Muscle layer of duodenum (tissue), 2 donors: ENCODE measurements around the gene HERC2.
"Not testable (repeated sequence)": the region's sequence is repeated elsewhere in the genome, so short reads cannot be mapped to it uniquely, and the experiment has no call there.

Experiments used
- H3K27ac ChIP-seq: one replicate; pipeline ENCODE4 v1.7.0; 2013; ENCODE audit warnings: mild to moderate bottlenecking, low read length
- H3K27me3 ChIP-seq: one replicate; pipeline ENCODE4 v1.7.0; 2013; ENCODE audit warnings: low read depth, mild to moderate bottlenecking, control low read depth, low read length
- H3K36me3 ChIP-seq, 2 donors: one replicate each; pipeline ENCODE4 v1.7.0; 2013; ENCODE audit warnings: low read length in 2 of 2, control low read depth in 1 of 2, mild to moderate bottlenecking in 1 of 2; ENCODE audit not compliant: insufficient read depth in 2 of 2, control insufficient read depth in 1 of 2
- H3K4me1 ChIP-seq, 2 donors: one replicate each; pipeline ENCODE4 v1.7.0; 2013; ENCODE audit warnings: low read length in 2 of 2, mild to moderate bottlenecking in 2 of 2, control low read depth in 1 of 2, moderate library complexity in 1 of 2; ENCODE audit not compliant: insufficient read depth in 2 of 2, control insufficient read depth in 1 of 2
- H3K4me3 ChIP-seq, 2 donors: one replicate each; pipeline ENCODE4 v1.7.0; 2013; ENCODE audit warnings: low read length in 2 of 2, low read depth in 1 of 2, mild to moderate bottlenecking in 1 of 2
- H3K9me3 ChIP-seq, 2 donors: one replicate each; pipeline ENCODE4 v1.7.0; 2013; ENCODE audit warnings: low read length in 2 of 2, control low read depth in 1 of 2, mild to moderate bottlenecking in 1 of 2; ENCODE audit not compliant: control insufficient read depth in 1 of 2
- donor health status: healthy.

The HERC2 gene

DNA sequence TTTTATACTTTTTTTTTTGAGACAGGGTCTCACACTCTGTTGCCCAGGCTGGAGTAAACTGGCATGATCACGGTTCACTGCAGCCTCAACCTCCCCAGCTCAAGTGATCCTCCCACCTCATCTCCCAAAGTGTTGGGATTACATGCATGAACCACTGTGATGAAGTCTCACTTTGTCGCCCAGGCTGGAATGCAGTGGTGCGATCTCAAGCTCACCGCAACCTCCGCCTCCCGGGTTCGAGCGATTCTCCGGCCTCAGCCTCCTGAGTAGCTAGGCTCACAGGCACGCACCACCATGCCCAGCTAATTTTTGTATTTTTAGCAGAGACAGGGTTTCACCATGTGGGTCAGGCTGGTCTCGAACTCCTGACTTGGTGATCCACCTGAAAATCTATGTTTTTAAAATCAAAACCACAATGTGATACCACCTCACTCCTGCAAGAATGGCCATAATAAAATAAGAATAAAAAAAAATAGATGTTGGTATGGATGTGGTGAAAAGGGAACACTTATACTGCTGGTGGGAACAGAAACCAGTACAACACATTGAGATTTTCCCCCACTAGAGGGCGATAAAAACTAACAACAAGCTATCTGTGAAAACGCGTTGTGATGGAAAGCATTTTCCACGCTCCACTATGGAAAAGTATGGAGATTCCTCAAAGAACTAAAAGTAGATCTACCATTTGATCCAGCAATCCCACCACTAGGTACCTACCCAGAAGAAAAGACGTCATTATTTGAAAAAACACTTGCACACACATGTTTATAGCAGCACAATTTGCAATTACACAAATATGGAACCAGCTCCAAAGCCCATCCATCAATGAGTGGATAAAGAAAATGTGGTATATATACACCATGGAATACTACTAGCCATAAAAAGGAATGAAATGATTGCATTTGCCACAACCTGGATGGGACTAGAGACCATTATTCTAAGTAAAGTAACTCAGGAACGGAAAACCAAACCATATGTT, 196.0 kb downstream of the HERC2 start:
- Histone ChIP-seq H3K27ac (no peak overlapping the region), H3K9me3 (no peaks in the 10 kb centered on the region), H3K4me3 (no peak overlapping the region), H3K27me3 (no peaks in the 10 kb centered on the region), H3K36me3 (peaks cover 37 to 63% of the 10 kb centered on the region in 2 donors), H3K4me1 (no peaks in the 10 kb centered on the region)

DNA sequence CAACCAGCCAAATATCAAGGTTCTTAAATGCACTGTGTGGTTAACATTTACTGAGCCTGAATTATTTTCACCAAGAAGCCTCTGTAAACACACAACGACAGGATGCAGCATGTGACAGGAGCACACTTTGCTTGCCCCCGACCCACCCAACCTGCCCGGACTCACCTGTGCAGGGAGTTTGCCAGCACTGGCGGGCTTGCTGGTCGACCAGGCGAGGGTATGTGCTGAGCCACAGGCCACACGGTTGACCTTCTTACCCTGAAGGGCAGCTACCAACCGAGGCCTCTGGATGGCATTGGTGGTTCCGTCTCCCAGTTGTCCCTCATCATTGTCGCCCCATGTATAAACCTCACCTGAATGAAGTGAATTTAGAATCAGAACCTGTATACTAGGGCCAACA, 197.1 kb downstream of the HERC2 start:
- Histone ChIP-seq H3K4me1 (no peaks in the 10 kb centered on the region), H3K4me3 (no peak overlapping the region), H3K27ac (no peak overlapping the region), H3K9me3 (no peaks in the 10 kb centered on the region), H3K27me3 (no peaks in the 10 kb centered on the region), H3K36me3 (peaks cover 42 to 63% of the 10 kb centered on the region in 2 donors)

DNA sequence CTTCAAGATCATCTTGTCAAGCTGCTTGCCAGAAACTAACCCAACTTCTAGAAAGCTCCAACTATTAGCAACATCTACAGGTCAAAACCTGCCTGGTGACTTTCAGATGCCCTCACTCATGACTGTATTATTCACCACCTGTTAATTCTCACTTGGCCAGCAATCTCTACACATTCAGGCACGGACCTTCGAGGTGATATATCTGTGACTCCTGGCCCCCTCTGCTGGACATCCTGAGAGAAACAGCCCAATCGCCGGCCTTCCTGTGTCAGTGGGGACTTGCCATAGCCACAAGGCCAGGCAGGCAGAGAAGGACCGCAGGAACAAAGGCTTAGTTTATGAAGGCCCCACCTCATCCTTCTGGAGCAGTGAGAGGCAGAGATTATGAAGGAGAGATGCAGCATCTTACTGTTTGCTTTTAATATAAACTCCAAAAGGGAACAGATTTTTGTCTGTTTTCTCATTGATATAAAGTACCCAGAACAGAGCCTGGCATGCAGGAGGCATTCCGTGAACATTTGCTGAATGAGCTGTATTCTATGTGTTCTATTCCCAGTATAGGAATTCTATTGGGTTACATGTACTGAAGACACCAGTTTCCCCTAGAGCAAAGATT, 198.5 kb downstream of the HERC2 start:
- no peak overlapping the region for H3K4me3 ChIP-seq
- H3K27ac ChIP-seq, result no peak overlapping the region
- H3K4me1 ChIP-seq, result no peaks in the 10 kb centered on the region
- no peaks in the 10 kb centered on the region for H3K9me3 ChIP-seq
- no peaks in the 10 kb centered on the region for H3K27me3 ChIP-seq
- peaks cover 42 to 57% of the 10 kb centered on the region in 2 donors for H3K36me3 ChIP-seq

DNA sequence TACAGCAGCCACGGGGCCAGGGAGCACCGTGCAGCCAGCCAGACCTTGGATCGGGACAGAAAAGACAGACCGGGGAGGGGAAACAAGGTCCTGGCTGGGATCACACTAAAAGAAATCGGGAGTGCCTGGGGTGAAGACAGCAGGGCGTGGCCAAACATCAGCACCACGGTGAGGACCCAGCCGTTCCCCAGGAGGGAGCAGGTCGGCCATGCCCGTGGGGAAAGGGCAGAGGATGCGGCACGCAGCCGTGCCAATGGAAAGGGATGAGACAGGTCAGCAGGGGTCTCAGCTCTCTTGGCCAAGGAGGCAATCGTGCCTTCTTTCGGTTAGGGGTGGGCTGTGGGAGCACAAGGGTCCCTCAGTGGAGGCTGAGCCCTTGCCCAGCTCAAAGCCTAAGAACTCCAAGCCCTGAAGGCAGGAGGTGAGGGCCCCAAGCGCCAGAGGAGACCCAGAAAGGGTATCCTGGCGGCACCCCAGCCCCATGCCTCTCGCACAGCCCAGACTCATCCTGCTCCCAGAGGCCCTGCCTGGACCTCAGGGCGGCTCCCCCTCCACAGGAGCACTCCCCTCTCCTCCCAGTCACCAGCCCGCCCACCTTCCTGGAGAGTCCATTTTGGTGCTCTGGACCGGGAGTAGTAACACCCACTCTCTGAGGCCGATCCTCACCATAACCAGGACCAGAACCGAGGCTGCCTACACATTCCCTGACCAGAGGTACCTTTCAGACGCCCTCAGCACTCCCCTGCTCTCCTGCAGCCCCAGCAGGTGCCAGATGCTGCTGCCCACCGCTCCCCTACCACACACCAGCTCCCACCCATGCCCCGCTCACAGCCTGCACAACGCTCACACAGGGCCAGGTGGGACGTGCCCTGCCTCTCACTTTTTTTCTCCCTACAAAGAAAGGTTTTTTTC, 199.7 kb downstream of the HERC2 start:
- H3K9me3 ChIP-seq, result no peaks in the 10 kb centered on the region
- H3K4me3 ChIP-seq, result no peak overlapping the region
- no peak overlapping the region for H3K27ac ChIP-seq
- H3K27me3 ChIP-seq, result no peaks in the 10 kb centered on the region
- H3K36me3 ChIP-seq, result peaks cover 39 to 63% of the 10 kb centered on the region in 2 donors
- H3K4me1 ChIP-seq, result no peaks in the 10 kb centered on the region

DNA sequence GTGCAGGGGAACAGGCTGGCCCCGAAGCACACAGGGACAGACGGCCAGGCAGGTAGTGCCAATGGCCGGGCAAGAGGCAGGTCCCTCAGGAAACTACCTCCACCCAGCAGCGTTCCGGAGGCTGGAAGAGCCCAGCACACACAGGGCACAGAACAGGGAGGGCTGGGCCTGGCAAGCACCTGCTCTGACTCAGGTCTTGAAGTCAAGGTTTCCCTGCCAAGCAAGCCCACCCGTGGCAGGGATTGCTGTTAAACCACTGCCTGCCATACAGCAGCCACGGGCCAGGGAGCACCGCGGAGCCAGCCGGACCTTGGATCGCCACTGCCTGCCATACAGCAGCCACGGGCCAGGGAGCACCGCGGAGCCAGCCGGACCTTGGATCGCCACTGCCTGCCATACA, 200.4 kb downstream of the HERC2 start:
- not testable (repeated sequence) for H3K27me3 ChIP-seq, H3K27ac ChIP-seq, H3K9me3 ChIP-seq, H3K4me3 ChIP-seq, H3K4me1 ChIP-seq
- peaks cover 34 to 69% of the 10 kb centered on the region in 2 donors for H3K36me3 ChIP-seq

DNA sequence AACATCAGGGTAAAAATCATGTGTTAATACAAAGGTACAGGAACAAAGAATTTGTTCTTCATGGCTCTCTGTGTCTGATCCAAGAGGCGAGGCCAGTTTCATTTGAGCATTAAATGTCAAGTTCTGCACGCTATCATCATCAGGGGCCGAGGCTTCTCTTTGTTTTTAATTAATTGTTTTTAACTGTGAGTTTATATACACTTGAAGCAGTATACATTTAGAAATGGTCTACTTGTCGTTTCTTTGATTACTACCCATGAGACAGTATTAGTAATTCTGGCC, 201.7 kb downstream of the HERC2 start:
- Histone ChIP-seq H3K9me3 (no peaks in the 10 kb centered on the region), H3K27ac (no peak overlapping the region), H3K4me3 (no peak overlapping the region), H3K27me3 (no peaks in the 10 kb centered on the region), H3K36me3 (peaks cover 41 to 76% of the 10 kb centered on the region in 2 donors), H3K4me1 (no peaks in the 10 kb centered on the region)

DNA sequence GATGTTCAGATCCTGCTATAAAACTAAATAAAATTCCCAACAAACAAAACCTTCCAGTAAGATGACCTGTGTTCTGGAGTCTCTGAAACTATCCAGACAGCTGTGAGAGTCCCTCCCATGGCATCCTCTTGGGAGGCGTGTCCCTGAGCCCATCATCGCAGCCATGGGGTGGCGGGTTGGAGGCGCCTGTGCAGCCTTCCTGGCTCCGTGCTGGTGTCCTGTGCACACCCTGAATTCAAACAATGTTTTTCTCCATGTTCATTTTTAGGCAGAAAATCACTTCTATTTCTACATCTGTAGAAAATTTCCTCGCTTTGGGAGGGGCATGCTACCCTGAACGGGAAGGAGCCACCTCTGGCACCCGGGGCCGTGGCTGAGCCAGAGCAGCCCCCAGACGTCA, 203.4 kb downstream of the HERC2 start:
- Histone ChIP-seq H3K36me3 (peaks cover 42 to 76% of the 10 kb centered on the region in 2 donors), H3K27me3 (no peaks in the 10 kb centered on the region), H3K9me3 (no peaks in the 10 kb centered on the region), H3K4me3 (no peak overlapping the region), H3K4me1 (no peaks in the 10 kb centered on the region), H3K27ac (no peak overlapping the region)

DNA sequence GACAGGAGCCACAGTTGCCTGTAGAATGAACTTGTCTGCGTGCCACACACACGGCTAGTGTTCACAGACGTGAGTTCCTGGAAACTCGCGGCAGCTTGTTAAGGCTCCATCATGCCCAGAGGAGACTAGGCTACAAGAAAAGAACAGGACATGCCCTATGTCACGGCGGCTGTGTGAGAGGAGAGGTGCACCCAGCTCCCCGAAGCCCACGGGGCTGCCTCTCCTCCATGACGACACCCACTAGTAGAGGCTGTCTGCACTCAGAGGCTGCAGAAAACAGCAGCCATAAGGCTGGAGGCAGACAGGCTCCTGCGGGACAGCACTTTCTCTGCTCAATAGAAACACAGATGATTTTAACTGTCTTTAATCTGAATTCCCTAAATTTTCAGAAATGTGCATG, 203.9 kb downstream of the HERC2 start:
- H3K9me3 ChIP-seq, result no peaks in the 10 kb centered on the region
- H3K4me1 ChIP-seq, result no peaks in the 10 kb centered on the region
- H3K27me3 ChIP-seq, result no peaks in the 10 kb centered on the region
- no peak overlapping the region for H3K4me3 ChIP-seq
- H3K36me3 ChIP-seq, result peaks cover 47 to 81% of the 10 kb centered on the region in 2 donors
- H3K27ac ChIP-seq, result no peak overlapping the region

DNA sequence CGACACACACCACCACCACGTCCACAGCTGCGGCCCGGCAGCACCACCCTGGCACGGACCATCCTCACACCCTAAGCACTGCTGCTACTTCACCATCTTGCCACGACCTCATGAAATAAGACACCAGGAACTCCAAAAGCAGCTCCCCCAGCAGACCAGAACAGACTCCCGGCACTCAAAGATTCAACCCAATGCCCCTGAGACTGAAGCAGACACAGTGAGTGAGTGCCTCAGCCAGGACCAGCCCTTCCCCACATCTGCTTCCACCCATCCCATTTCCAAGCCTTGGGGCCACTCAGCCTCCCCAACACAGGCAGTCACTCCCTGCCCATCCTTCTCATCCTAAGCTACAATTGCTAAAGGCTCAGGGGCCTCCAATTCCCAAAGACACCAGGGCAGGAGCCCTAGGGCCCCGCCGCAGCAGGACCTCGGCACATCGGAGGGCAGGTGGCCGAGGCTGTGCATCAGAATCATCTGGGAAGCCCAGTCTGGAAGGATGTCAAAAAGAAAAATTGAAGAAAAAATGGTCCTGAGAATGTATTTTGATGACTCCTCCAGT, 204.5 kb downstream of the HERC2 start:
- no peaks in the 10 kb centered on the region for H3K4me1 ChIP-seq
- H3K27ac ChIP-seq, result no peak overlapping the region
- H3K27me3 ChIP-seq, result no peaks in the 10 kb centered on the region
- H3K9me3 ChIP-seq, result no peaks in the 10 kb centered on the region
- no peak overlapping the region for H3K4me3 ChIP-seq
- peaks cover 51 to 81% of the 10 kb centered on the region in 2 donors for H3K36me3 ChIP-seq

DNA sequence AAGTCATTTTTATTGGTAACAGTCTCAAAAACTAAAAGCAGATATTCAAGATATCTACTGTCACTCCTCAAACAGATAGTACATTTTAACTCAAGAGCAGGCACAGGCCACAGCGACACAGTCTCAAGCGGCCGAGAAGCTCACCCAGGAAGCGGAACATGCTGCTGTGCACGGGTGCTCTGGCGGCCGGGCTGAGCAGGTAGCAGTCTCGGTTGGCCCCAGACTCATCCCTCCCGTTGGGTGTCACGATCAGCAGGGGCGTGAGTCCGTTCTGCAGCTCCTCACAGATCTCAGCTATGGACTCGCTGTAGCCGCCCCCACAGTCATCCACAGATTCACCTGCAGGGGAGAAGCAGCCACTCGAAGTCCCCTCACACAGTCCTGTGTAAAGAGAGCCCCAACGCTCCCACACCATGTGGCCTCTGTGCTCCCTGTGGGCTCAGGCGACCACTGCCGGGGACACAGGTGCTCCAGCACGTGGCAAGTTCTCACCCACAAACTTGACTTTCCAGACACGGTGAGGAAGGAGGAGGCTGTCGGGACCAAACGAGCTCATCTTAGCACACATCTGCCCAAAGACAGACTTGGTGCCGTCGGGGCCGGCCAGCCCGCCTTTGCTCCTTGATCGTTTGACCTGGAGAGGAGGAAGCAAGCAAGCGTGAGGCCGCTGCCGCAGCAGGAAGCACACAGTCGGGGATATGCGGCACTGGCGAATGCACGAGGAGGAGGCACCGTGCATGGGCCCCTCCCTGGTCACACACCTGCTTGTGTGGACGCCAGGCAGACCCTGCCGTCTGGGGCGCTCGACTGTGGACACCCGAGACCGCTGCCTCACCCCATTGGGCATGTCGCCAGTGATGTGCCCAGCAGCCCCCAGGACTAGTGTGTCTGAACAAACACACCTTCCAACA, 205.2 kb downstream of the HERC2 start:
- no peaks in the 10 kb centered on the region for H3K4me1 ChIP-seq
- peaks cover 59 to 81% of the 10 kb centered on the region in 2 donors for H3K36me3 ChIP-seq
- no peak overlapping the region for H3K4me3 ChIP-seq
- H3K9me3 ChIP-seq, result no peaks in the 10 kb centered on the region
- H3K27me3 ChIP-seq, result no peaks in the 10 kb centered on the region
- no peak overlapping the region for H3K27ac ChIP-seq
